ENCODE results near the gene FOXL3.
"Not testable (repeated sequence)": the region's sequence is repeated elsewhere in the genome, so short reads cannot be mapped to it uniquely, and the experiment has no call there.

FOXL3 gene

GRCh38 chr7:289756-290553, at the start of gene FOXL3:
FOXL3 (plus strand) TSS chr7:290170; CDS start chr7:290170, 0 bp downstream.
- DNase-seq (ENCODE audit: low read depth): no peak

- DNase-seq (ENCODE audit: low read depth): no peak
Observed at GRCh38 chr7:240887-241421, 49.0 kb upstream of the FOXL3 start.

DNA sequence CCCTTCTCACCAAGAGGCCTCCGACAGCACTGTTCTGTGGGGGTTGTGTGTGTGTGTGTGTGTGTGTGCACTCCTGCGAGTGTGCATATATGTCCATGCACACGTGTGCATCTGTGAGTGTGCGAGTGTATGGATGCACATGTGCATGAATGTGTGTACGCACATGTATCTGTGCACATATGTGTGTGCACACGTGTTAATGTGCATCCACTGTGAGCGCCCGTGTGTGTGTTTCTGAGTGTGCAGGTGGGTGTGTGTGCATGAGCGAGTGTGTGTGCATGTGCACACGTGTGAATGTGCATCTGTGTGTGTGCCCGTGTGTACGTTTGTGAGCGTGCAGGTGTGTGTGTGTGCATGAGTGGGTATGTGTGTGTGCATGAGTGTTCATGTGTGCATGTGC, 48.5 kb upstream of the FOXL3 start:
- DNase-seq (ENCODE audit: low read depth): no peak

DNA sequence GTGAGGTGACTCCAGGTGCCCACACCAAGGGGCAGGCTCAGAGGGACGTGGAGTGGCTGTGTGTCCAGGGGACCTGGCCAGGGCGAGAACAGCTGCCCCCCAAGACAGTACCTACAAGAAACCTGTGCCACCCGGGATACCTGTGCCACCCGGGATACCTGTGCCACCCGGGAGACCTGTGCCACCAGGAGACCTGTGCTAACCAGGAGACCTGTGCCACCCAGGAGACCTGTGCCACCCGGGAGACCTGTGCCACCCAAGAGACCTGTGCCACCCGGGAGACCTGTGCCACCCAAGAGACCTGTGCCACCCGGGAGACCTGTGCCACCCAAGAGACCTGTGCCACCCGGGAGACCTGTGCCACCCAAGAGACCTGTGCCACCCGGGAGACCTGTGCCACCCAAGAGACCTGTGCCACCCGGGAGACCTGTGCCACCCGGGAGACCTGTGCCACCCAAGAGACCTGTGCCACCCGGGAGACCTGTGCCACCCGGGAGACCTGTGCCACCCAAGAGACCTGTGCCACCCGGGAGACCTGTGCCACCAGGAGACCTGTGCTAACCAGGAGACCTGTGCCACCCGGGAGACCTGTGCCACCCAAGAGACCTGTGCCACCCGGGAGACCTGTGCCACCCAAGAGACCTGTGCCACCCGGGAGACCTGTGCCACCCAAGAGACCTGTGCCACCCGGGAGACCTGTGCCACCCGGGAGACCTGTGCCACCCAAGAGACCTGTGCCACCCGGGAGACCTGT, 47.0 kb upstream of the FOXL3 start:
- DNase-seq (ENCODE audit: low read depth): not testable (repeated sequence)

- DNase-seq (ENCODE audit: low read depth): not testable (repeated sequence)
Observed at GRCh38 chr7:243580-243978, 46.4 kb upstream of the FOXL3 start.

- no peak for DNase-seq (ENCODE audit: low read depth)
Observed at GRCh38 chr7:244974-245373, 45.0 kb upstream of the FOXL3 start.

GRCh38 chr7:245574-246295, 44.2 kb upstream of the FOXL3 start:
- no peak for DNase-seq (ENCODE audit: low read depth)

DNA sequence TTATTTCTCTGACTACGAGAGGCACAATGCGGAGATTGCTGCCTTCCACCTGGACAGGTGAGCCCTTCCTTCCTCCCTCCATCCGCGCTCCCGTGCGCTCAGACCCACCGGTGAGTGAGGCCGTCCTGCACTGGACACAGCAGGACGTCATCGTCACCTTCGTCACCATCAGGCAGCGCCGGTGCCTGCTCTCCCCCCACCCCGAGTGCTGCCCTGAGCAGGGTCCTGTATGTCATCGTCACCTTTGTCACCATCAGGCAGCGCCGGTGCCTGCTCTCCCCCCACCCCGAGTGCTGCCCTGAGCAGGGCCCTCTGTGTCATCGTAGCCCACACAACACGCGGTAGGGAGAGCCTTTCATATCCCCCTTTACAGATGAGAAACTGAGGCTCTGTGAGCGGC, 43.5 kb upstream of the FOXL3 start:
- no peak for DNase-seq (ENCODE audit: low read depth)

GRCh38 chr7:247181-247580, 42.8 kb upstream of the FOXL3 start:
- DNase-seq (ENCODE audit: low read depth): no peak

DNA sequence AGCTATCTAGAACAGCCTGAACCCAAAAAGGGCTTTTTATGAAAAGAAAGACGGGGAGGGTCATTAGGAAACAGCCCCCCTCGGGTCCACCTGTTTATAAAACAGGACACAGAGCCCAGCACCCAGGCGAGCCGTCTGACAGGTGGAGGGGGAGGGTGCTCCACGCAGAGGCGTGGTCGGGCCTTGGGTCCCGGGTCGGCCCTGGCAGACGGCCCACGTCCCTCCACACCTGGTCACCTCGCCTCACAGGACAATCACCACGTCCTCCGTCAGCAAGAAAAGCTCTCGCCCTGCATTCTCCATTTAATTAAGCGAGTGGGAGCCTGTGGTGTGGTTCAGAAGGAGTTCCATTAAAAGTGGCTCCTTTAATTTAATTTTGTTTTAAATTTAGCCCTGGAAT, 42.3 kb upstream of the FOXL3 start:
- no peak for DNase-seq (ENCODE audit: low read depth)

GRCh38 chr7:248732-249435, 41.1 kb upstream of the FOXL3 start:
- no peak for DNase-seq (ENCODE audit: low read depth)

DNA sequence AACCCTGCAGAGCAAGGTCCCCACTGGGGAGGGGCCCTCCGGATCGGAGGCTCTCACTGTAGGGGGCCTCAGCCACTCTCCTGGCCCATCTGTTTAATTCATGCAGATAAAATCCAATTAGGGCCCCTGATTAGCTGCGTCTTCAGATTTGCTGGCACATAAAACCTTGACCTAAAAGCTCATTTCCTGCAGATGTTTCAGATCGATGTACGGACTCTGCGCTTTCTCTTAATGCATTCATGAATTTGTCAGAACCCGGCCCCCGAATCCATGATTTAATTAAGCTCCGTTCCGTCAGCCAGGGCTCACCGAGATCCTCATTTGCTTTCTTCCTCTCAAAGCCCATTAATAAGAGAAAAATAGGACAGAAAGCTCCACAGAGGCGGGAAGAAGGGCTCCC, 40.0 kb upstream of the FOXL3 start:
- no peak for DNase-seq (ENCODE audit: low read depth)

GRCh38 chr7:250523-250922, 39.4 kb upstream of the FOXL3 start:
- no peak for DNase-seq (ENCODE audit: low read depth)

DNA sequence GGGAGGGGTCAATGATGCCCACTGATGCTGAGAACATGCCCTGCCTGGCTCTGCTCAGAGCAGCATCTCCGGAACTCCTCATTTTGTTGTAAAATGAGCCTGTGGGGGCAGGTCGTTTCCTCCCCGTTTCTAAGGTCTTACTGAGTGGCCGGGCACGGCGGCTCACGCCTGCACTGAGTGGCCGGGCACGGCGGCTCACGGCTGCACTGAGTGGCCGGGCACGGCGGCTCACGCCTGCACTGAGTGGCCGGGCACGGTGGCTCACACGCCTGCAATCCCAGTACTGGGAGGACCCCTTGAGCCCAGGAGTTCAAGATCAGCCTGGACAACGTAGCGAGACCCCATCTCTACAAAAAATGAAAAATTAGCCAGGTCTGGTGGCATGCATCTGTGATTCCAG, 39.0 kb upstream of the FOXL3 start:
- DNase-seq (ENCODE audit: low read depth): no peak

- no peak for DNase-seq (ENCODE audit: low read depth)
Observed at GRCh38 chr7:251446-252175, 38.4 kb upstream of the FOXL3 start.

DNA sequence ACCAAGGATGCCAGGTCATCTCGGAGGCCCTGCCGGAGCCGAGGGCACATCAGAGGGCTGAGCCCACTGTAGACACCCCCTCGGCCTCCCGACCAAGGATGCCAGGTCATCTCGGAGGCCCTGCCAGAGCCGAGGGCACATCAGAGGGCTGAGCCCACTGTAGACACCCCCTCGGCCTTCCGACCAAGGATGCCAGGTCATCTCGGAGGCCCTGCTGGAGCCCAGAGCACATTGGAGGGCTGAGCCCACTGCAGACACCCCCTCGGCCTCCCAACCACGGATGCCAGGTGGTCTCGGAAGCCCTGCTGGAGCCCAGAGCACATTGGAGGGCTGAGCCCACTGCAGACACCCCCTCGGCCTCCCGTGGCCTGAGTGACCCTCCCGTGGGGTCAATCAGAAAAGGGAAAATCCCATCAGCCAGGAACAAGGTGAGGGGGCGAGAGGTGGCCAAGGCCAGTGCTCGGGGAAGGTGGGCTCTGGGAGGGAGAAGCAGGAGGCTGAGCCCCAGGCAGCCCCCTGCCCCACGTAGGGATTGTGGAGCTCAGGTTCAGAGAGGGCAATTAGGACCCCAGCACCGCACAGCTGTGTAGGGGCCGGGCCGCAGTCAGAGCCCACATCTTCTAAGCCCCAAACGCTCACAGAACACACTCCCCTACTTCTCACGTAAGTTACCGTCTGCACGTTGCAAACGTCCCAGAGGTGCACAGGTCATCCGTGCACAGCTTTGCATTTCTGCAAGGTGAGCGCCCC, 37.6 kb upstream of the FOXL3 start:
- no peak for DNase-seq (ENCODE audit: low read depth)

DNA sequence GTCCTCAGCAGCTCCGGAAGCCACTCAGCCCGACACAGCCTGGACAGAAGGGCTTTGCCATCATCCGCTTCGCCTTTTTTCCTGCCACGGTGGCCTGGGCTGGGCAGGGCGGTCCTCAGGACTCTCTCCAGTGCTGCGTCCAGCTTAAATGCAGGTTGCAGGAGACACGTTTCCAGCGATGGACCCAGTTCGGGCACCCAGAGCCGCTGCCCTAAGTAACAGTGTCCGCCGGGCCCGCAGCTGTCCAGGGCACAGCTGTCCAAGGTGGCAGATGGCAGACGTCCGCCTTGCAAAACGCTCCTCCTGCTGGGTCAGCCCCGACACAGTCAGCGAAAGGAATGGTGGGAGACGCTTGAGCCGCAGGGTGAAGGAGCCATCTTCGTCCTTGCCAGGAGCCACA, 37.0 kb upstream of the FOXL3 start:
- DNase-seq (ENCODE audit: low read depth): no peak

- DNase-seq (ENCODE audit: low read depth): no peak
Observed at GRCh38 chr7:253581-254336, 36.2 kb upstream of the FOXL3 start.

DNA sequence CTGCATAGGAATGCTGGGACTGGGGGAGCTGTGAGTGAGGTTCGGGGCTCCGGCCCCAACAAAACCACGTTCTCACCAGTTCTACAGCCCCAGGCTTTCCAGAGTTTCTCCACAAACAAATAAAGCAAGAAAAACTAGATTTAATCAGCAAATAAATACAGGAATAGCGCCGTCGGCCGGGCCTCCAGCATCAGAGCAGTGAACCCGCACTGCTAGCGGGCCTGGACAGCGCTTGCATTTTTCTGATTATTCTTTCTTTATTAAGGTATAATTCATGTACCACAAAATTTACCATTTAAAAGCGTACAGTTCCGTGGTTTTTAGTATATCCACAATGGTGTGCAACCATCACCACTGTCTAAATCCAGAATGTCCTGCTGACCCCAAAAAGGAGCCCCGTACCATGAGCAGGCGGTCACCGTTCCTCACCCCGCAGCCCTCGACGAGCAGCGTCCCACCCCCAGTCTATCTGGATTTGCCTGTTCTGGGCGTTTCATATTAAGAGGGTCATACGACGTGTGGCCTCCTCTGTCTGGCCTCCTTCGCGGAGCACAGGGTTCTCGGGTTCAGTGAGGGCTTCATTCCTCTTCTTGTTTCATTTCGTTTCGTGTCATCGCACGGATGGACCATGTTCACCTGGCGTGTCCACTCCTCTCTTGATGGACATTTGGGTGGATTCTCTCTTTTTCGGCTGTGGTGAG, 35.5 kb upstream of the FOXL3 start:
- DNase-seq (ENCODE audit: low read depth): no peak
